Heart left ventricle (tissue), 13 donors: Measurements from ENCODE around the gene CD164L2.

Experiments used
- CTCF ChIP-seq, 12 donors: fragments of 200-600 bp; sonication (generic) in 4 of 12; IDR thresholded peaks; one replicate each; pipeline versions ENCODE4 v1.5.0 to v1.8.0; 2018 to 2022; ENCODE audit warnings: antibody characterized with exemption in 12 of 12, mild to moderate bottlenecking in 5 of 12
- POLR2A ChIP-seq, 2 donors: fragments of 450-650 bp; IDR thresholded peaks; one replicate each; pipeline ENCODE4 v1.6.1; 2017; ENCODE audit warnings: antibody characterized with exemption in 2 of 2, mild to moderate bottlenecking in 2 of 2, moderate library complexity in 2 of 2
- donor health status: ischemic (EF 13 %, LVEDD 7.1; RV severe dilation, severe dysfunction).
- donor health status: DM: no; HTN: yes; CAD: no.
- donor health status: DM: no; HTN: no; CAD: no.
- donor health status: ischemic (EF 25% LVEDD 6.9; RV normal size, moderate dysfunction).
- donor health status: ischemic (EF 25% LVEDD 5.7; RV mildly dilated, moderate dysfunction).
- donor health status: ischemic (EF 35%, LVEDD 5.7; RV mildly dilated, moderate dysfunction).
- donor health status: nonischemic (EF 11% LVEDD 7.7; RV severe dilation, severe dysfunction).
- donor health status: DM: yes; HTN: yes; CAD: no.
- donor health status: PGD.
- donor health status: ischemic (EF 29% LVEDD 5.4; RV normal size, mild dysfunction).
- donor health status: nonischemic (EF 23%, LVEDD 6.1; RV moderate dilation, normal function).

GRCh38 chr1:27341525-27342252 lies 41.4 kb downstream of the CD164L2 start, which contains the start of gene SYTL1:
- no peak for TF ChIP-seq CTCF (IDR thresholded peaks at IDR 0.05)
- TF ChIP-seq POLR2A (IDR thresholded peaks at IDR 0.05) = no peak
